Body of pancreas (tissue), 4 donors: Measurements from ENCODE around the gene SYNE4. TPM values are rescaled to one million over a fixed set of nuclear protein-coding genes. Genes with fewer than 3 reads are reported as not detected.
"Not testable (repeated sequence)": the region's sequence is repeated elsewhere in the genome, so short reads cannot be mapped to it uniquely, and the experiment has no call there.

ENCODE experiments used
- ATAC-seq: fragments of 150-250 bp; one replicate; pipeline ENCODE4 v1.9.1; 2016
- DNase-seq, 4 donors: peaks; one replicate each; pipeline ENCODE4 v3.0.0-alpha.2; 2019
- H3K27ac ChIP-seq, 4 donors: fragments of 200-600 bp; sonication (generic); 1 replicate in 3 of 4; 2 replicates in 1 of 4; pipeline versions ENCODE4 v1.5.1 to v1.6.1; 2016 to 2019; ENCODE audit warnings: mild to moderate bottlenecking in 1 of 4, mixed read lengths in 1 of 4, moderate library complexity in 1 of 4
- H3K27me3 ChIP-seq, 2 donors: fragments of 200-600 bp; sonication (generic); one replicate each; pipeline ENCODE4 v1.6.0; 2016; ENCODE audit warnings: mild to moderate bottlenecking in 1 of 2
- H3K36me3 ChIP-seq, 2 donors: fragments of 200-600 bp; sonication (generic); replicated peaks in 1 of 2; 2 replicates each; pipeline ENCODE4 v1.5.1; 2016; ENCODE audit warnings: low read depth in 2 of 2; ENCODE audit not compliant: insufficient read depth in 1 of 2
- H3K4me1 ChIP-seq: fragments of 200-600 bp; sonication (generic); one replicate; pipeline ENCODE4 v1.6.0; 2016
- H3K4me3 ChIP-seq, 2 donors: fragments of 200-600 bp; sonication (generic); 1 replicate in 1 of 2; 2 replicates in 1 of 2; pipeline ENCODE4 v1.5.1; 2016 to 2019
- H3K9me3 ChIP-seq, 3 donors: fragments of 200-600 bp; sonication (generic); 1 replicate in 2 of 3; 2 replicates in 1 of 3; pipeline ENCODE4 v1.5.1; 2016
- POLR2A ChIP-seq, 3 donors: fragments of 450-650 bp; IDR thresholded peaks; one replicate each; pipeline ENCODE4 v1.6.1; 2016; ENCODE audit warnings: antibody characterized with exemption in 3 of 3, mild to moderate bottlenecking in 2 of 3
- WGBS, 2 donors: methylation state at CpG; one replicate each; pipeline ENCODE4 v1.1.5; 2017; 5-methylcytosine and 5-hydroxymethylcytosine counted together
- intact Hi-C: fragments of 100-400 bp; cut with DNase I; formaldehyde crosslinking; loops from one replicate; pipeline ENCODE4 v1.15.1; 2023
- small RNA-seq: library from RNA; depleted of rRNA; stranded (forward); fragments of <200 nt; gene quantifications from one replicate; pipeline ENCODE3, GENCODE V24; 2016
- total RNA-seq, 2 donors: library from RNA; depleted of rRNA; stranded (reverse); fragments of >200 nt; gene quantifications; one replicate each; pipeline ENCODE4 v1.1.0, GENCODE V29; 2016
- TF ChIP-seq, protein P1 (sequence below), 7 experiments: fragments of 450-650 bp in 4 of 7; fragments of 200-600 bp in 3 of 7; sonication (generic) in 3 of 7; IDR thresholded peaks; one replicate each; pipeline ENCODE4 v1.5.1; 2016 to 2019; ENCODE audit warnings: antibody characterized with exemption in 7 of 7

Gene SYNE4
- total RNA-seq, 2 donors from 2014 or later: 4.9 to 9.3 TPM

DNA sequence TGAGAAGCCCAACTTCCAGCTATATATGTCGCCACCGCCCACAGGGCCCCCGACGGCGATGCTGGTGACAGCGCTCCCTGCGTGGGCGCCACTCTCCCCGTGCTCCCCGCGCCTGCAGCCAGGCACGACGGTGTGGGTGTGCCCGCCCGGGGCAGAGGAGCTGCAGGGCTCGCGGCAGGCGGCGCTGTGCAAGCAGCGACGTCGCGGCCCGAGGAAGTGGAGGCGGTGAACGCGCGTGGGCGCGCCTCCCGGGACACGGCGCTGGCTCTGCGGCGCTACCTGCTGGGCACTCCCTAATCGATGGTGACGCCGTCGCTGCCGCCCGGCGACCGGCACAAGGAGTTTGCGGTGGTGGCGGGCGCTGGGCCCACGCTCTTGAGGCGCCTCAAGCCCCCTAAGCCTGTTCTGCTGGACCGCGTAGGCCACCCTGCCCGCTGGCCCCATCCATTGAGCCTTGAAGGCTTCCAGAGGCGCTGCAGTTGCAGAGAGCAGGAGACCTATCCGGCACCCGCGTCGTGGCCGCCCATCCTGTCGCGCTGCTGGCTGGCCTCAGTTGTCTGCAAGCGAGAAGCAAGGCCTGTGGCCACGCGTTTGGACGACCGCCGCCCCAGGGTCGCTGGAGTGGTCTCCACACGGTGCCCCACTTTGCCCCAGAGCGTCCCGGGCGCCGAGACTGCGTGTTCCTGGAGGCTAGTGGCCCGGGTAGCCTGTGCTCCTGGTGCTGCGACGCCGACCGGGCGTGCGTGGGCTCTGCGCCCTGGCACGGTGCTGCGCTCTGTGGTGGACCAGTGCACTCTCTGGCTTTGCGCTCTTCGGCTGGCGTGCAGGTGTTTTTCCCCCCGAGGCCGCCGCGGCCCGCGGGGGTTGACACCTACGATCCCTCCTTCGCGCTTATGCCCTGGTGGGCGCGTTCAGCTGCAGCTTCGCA lies 49.3 kb downstream of the SYNE4 start:
- intact Hi-C loops: no loop called here
- no peak overlapping the region for H3K4me3 ChIP-seq
- WGBS, 2 donors: 0 to 9% methylated on average over 1 to 87 of the region's 97 CpGs

DNA sequence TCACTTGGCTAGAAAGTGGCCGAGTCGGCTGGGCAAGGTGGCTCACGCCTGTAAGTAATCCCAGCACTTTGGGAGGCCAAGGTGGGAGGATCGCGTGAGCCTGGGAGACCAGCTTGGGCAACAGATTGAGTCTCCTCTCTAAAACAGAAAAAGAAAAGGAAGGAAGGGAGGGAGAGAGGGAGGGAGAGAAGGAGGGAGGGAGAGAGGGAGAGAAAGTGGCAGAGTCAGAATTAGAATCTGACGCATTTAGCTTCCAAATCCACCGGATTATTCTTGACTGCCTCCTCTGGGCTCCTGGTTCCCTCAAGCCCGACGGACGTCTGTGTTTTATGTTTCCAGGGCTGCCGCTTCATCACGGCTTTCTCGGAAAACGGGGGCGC lies 50.0 kb downstream of the SYNE4 start:
- Histone ChIP-seq H3K27ac (no peak overlapping the region), H3K36me3 (no peaks in the 10 kb centered on the region), H3K9me3 (no peaks in the 10 kb centered on the region), H3K4me3 (no peak overlapping the region), H3K4me1 (peaks cover 11% of the 10 kb centered on the region), H3K27me3 (peaks cover 0 to 11% of the 10 kb centered on the region in 2 donors)
- no peak for TF ChIP-seq POLR2A (IDR thresholded peaks at IDR 0.05)
- TF ChIP-seq, protein P1, sequence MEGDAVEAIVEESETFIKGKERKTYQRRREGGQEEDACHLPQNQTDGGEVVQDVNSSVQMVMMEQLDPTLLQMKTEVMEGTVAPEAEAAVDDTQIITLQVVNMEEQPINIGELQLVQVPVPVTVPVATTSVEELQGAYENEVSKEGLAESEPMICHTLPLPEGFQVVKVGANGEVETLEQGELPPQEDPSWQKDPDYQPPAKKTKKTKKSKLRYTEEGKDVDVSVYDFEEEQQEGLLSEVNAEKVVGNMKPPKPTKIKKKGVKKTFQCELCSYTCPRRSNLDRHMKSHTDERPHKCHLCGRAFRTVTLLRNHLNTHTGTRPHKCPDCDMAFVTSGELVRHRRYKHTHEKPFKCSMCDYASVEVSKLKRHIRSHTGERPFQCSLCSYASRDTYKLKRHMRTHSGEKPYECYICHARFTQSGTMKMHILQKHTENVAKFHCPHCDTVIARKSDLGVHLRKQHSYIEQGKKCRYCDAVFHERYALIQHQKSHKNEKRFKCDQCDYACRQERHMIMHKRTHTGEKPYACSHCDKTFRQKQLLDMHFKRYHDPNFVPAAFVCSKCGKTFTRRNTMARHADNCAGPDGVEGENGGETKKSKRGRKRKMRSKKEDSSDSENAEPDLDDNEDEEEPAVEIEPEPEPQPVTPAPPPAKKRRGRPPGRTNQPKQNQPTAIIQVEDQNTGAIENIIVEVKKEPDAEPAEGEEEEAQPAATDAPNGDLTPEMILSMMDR (IDR thresholded peaks at IDR 0.05): no peak
- WGBS, 2 donors: 34 to 35% methylated on average over 13 to 15 of the region's 15 CpGs
- intact Hi-C loops: no loop called here
- ATAC-seq: no peak
- no peak for DNase-seq

More for the DNA sequence above, 49.3 kb downstream of the SYNE4 start:
- Histone ChIP-seq H3K27ac (no peak overlapping the region), H3K9me3 (no peaks in the 10 kb centered on the region), H3K4me1 (peaks cover 11% of the 10 kb centered on the region), H3K27me3 (peaks cover 0 to 11% of the 10 kb centered on the region in 2 donors), H3K36me3 (no peaks in the 10 kb centered on the region)
- ATAC-seq: no peak
- TF ChIP-seq, protein P1 (IDR thresholded peaks at IDR 0.05): peak in 3 of 7 experiments; percentile 11 to 31 (median 12)
- no peak for TF ChIP-seq POLR2A (IDR thresholded peaks at IDR 0.05)
- DNase-seq: peak in 2 of 4 donors; percentile 24 to 39

DNA sequence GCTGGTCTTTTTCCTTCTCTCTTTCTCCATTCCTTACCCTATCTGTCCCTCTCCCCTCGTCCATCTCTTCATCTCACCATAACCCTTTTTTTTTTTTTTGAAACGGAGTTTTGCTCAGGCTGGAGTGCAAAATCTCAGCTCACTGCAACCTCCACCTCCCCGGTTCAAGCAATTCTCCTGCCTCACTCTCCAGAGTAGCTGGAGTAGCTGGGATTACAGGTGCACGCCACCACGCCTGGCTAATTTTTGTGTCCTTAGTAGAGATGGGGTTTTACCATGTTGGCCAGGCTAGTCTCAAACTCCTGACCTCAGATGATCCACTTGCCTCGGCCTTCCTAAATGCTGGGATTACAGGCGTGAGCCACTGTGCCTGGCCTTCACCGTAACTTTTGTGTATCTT lies 51.2 kb downstream of the SYNE4 start:
- ATAC-seq: not testable (repeated sequence)

DNA sequence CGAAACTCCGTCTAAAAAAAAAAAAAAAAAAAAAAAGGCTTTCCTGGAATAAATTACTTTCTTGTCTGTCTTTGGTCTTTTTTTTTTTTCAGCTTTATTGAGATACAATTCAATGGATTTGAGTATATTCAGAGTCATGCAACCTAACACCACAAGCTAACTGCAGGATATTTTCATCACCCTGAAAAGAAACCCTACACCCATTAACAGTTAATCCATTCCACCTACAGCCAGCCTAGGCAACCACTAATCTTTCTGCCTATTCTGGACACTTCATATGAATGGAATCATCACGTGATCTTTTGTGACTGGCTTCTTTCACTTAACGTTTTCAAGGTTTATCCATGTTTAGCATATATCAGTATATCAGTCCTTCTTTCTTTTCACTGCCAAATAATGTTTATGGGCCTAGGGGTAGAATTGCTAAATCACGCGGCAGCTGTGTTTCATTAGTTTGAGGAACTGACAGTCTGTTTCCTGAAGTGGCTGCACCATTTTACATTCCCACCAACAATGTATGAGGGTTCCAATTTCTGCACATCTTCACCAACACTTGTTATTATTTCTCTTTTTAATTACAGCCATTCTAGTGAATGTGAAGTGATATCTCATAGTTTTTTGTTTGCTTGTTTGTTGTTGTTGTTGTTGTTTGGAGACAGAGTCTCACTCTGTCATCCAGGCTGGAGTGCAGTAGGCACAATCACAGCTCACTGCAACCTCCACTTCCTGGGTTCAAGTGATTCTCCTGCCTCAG lies 52.6 kb downstream of the SYNE4 start:
- H3K27me3 ChIP-seq: peaks cover 0 to 11% of the 10 kb centered on the region in 2 donors
- H3K9me3 ChIP-seq: no peaks in the 10 kb centered on the region
- H3K36me3 ChIP-seq: no peaks in the 10 kb centered on the region
- ATAC-seq (no peak), DNase-seq (no peak)
- intact Hi-C loops: no loop called here
- WGBS, 2 donors: 58 to 71% methylated on average over 6 of the region's 6 CpGs
- H3K4me3 ChIP-seq: no peak overlapping the region
- H3K27ac ChIP-seq: no peak overlapping the region
- TF ChIP-seq POLR2A (IDR thresholded peaks at IDR 0.05): no peak
- TF ChIP-seq, protein P1 (IDR thresholded peaks at IDR 0.05): no peak
- H3K4me1 ChIP-seq: peaks cover 11% of the 10 kb centered on the region

More for the DNA sequence above, 51.2 kb downstream of the SYNE4 start:
- DNase-seq, H3K27ac ChIP-seq, H3K4me3 ChIP-seq, H3K36me3 ChIP-seq, H3K9me3 ChIP-seq, intact Hi-C loops: not testable (repeated sequence)
- WGBS, 2 donors: 68 to 72% methylated on average over 8 of the region's 8 CpGs
- peaks cover 0 to 11% of the 10 kb centered on the region in 2 donors for H3K27me3 ChIP-seq
- H3K4me1 ChIP-seq: peaks cover 11% of the 10 kb centered on the region

Small RNA genes within 50 kb of the gene (small RNA-seq; reads per million reads assigned to genes)
- not detected for gene AF038458.1

Other genes with a start within 250 kb of the SYNE4 start
- gene ARHGAP33, start 233.2 kb downstream of the SYNE4 start, total RNA-seq: 10 to 100 TPM in 1 of 2 donors, 1 to 10 TPM in 1; 8.6 to 71.5 TPM
- gene PRODH2, start 196.0 kb downstream of the SYNE4 start, total RNA-seq: 1 to 10 TPM in 1 of 2 donors, under 1 TPM in 1; 0.99 to 3.9 TPM
- 10 to 100 TPM; 14.0 to 33.6 TPM for gene NPHS1, start 156.3 kb downstream of the SYNE4 start, total RNA-seq
- 10 to 100 TPM; 42.5 to 75.5 TPM for gene KIRREL2, start 151.9 kb downstream of the SYNE4 start, total RNA-seq
- 10 to 100 TPM; 40.9 to 47.0 TPM for gene APLP1, start 140.2 kb downstream of the SYNE4 start, total RNA-seq
- 1 to 10 TPM; 6.3 to 6.5 TPM for gene NFKBID, start 108.3 kb downstream of the SYNE4 start, total RNA-seq
- 1 to 10 TPM in 1 of 2 donors, not detected in 1; 5.2 TPM for gene HCST, start 106.3 kb downstream of the SYNE4 start, total RNA-seq
- gene TYROBP, start 100.5 kb downstream of the SYNE4 start, total RNA-seq: 10 to 100 TPM; 19.2 to 38.6 TPM
- gene LRFN3, start 72.4 kb downstream of the SYNE4 start, total RNA-seq: 10 to 100 TPM; 13.2 to 14.5 TPM
- gene SDHAF1, start 13.6 kb downstream of the SYNE4 start, total RNA-seq: 10 to 100 TPM; 33.9 to 39.2 TPM
- 10 to 100 TPM in 1 of 2 donors, 1 to 10 TPM in 1; 9.6 to 33.0 TPM for gene ALKBH6, start 5.4 kb upstream of the SYNE4 start, total RNA-seq
- gene CLIP3, start 24.1 kb upstream of the SYNE4 start, total RNA-seq: 1 to 10 TPM; 3.3 to 4.9 TPM
- gene THAP8, start 45.5 kb upstream of the SYNE4 start, total RNA-seq: 1 to 10 TPM; 1.3 to 6.0 TPM
- gene WDR62, start 46.1 kb upstream of the SYNE4 start, total RNA-seq: under 1 TPM; 0.26 to 0.33 TPM
- gene OVOL3, start 102.3 kb upstream of the SYNE4 start, total RNA-seq: not detected
- gene POLR2I, start 106.1 kb upstream of the SYNE4 start, total RNA-seq: 10 to 100 TPM; 33.5 to 95.9 TPM
- 10 to 100 TPM; 49.8 to 71.3 TPM for gene TBCB, start 106.7 kb upstream of the SYNE4 start, total RNA-seq
- gene CAPNS1, start 131.3 kb upstream of the SYNE4 start, total RNA-seq: 10 to 100 TPM; 53.7 to 56.0 TPM
- gene COX7A1, start 143.6 kb upstream of the SYNE4 start, total RNA-seq: 10 to 100 TPM in 1 of 2 donors, 1 to 10 TPM in 1; 1.6 to 29.0 TPM
- 1 to 10 TPM; 4.9 to 5.3 TPM for gene ZNF565, start 205.9 kb upstream of the SYNE4 start, total RNA-seq
- gene ZNF146, start 206.3 kb upstream of the SYNE4 start, total RNA-seq: 10 to 100 TPM; 23.7 to 38.7 TPM